ENCODE data around the gene KCNJ13. TPM values are rescaled to one million over a fixed set of nuclear protein-coding genes. Genes with fewer than 3 reads are reported as not detected.

KCNJ13 gene
- polyA plus RNA-seq, 1 donor from 2014 or later, result not detected

GRCh38 chr2:232728785-232729184 lies 47.6 kb downstream of the KCNJ13 start:
- Histone ChIP-seq H3K9me3 (ENCODE audit: low read length) (no peaks in the 10 kb centered on the region), H3K4me2 (ENCODE audit: low read length) (no peak overlapping the region), H3K79me2 (replicated peaks; ENCODE audit: insufficient read depth, low read length) (peaks cover 34% of the 10 kb centered on the region), H3K36me3 (ENCODE audit: insufficient read depth, low read length) (peaks cover 12% of the 10 kb centered on the region), H3K9ac (ENCODE audit: low read length) (no peak overlapping the region), H3K27ac (ENCODE audit: low read length) (no peak overlapping the region), H3F3A (ENCODE audit: insufficient read depth, low read length, poor library complexity, severe bottlenecking) (peaks cover 2% of the 10 kb centered on the region), H3K4me3 (ENCODE audit: low read length) (no peak overlapping the region), H2AFZ (ENCODE audit: low read depth, low read length) (no peak overlapping the region), H3K9me2 (ENCODE audit: insufficient read depth, low read length) (no peaks in the 10 kb centered on the region), H3K27me3 (ENCODE audit: insufficient read depth, low read depth, low read length) (no peaks in the 10 kb centered on the region), H4K20me1 (ENCODE audit: insufficient read depth) (peaks cover 3% of the 10 kb centered on the region)
- TF ChIP-seq CTCF (IDR thresholded peaks at IDR 0.05; ENCODE audit: poor library complexity, severe bottlenecking), result no peak
- TF ChIP-seq REST (IDR thresholded peaks at IDR 0.05; ENCODE audit: borderline replicate concordance), result no peak
- no peak for TF ChIP-seq TAF1 (IDR thresholded peaks at IDR 0.05; ENCODE audit: low read depth)
- TF ChIP-seq EZH2 (IDR thresholded peaks at IDR 0.05; ENCODE audit: borderline replicate concordance, insufficient read depth, low read length, poor library complexity, severe bottlenecking), result no peak
- no peak for TF ChIP-seq MXI1 (conservative IDR thresholded peaks at IDR 0.05; ENCODE audit: poor library complexity, severe bottlenecking)
- TF ChIP-seq SMC3 (conservative IDR thresholded peaks at IDR 0.05; ENCODE audit: poor library complexity), result no peak
- TF ChIP-seq POLR2AphosphoS5 (IDR thresholded peaks at IDR 0.05), result no peak
- TF ChIP-seq EP300 (conservative IDR thresholded peaks at IDR 0.05; ENCODE audit: poor library complexity, severe bottlenecking), result no peak
- no peak for TF ChIP-seq RAD21 (conservative IDR thresholded peaks at IDR 0.05)

- no peaks in the 10 kb centered on the region for H3K27me3 ChIP-seq (ENCODE audit: insufficient read depth, low read depth, low read length)
- H2AFZ ChIP-seq (ENCODE audit: low read depth, low read length), result no peak overlapping the region
- peaks cover 34% of the 10 kb centered on the region for H3K79me2 ChIP-seq (replicated peaks; ENCODE audit: insufficient read depth, low read length)
- H3K9ac ChIP-seq (ENCODE audit: low read length), result no peak overlapping the region
- H3K9me3 ChIP-seq (ENCODE audit: low read length), result no peaks in the 10 kb centered on the region
- peaks cover 5% of the 10 kb centered on the region for H3K36me3 ChIP-seq (ENCODE audit: insufficient read depth, low read length)
- no peak overlapping the region for H3K27ac ChIP-seq (ENCODE audit: low read length)
- no peak for TF ChIP-seq EZH2 (IDR thresholded peaks at IDR 0.05; ENCODE audit: borderline replicate concordance, insufficient read depth, low read length, poor library complexity, severe bottlenecking)
- no peak for TF ChIP-seq CTCF (IDR thresholded peaks at IDR 0.05; ENCODE audit: poor library complexity, severe bottlenecking)
- no peak for TF ChIP-seq SMC3 (conservative IDR thresholded peaks at IDR 0.05; ENCODE audit: poor library complexity)
- TF ChIP-seq RAD21 (conservative IDR thresholded peaks at IDR 0.05), result no peak
- no peak for TF ChIP-seq EP300 (conservative IDR thresholded peaks at IDR 0.05; ENCODE audit: poor library complexity, severe bottlenecking)
- TF ChIP-seq REST (IDR thresholded peaks at IDR 0.05; ENCODE audit: borderline replicate concordance), result no peak
- TF ChIP-seq MXI1 (conservative IDR thresholded peaks at IDR 0.05; ENCODE audit: poor library complexity, severe bottlenecking), result no peak
- no peak for TF ChIP-seq TAF1 (IDR thresholded peaks at IDR 0.05; ENCODE audit: low read depth)
- no peak for TF ChIP-seq POLR2AphosphoS5 (IDR thresholded peaks at IDR 0.05)
- H3F3A ChIP-seq (ENCODE audit: insufficient read depth, low read length, poor library complexity, severe bottlenecking), result no peaks in the 10 kb centered on the region
- no peaks in the 10 kb centered on the region for H3K9me2 ChIP-seq (ENCODE audit: insufficient read depth, low read length)
- H3K4me3 ChIP-seq (ENCODE audit: low read length), result no peak overlapping the region
- peaks cover 3% of the 10 kb centered on the region for H4K20me1 ChIP-seq (ENCODE audit: insufficient read depth)
- no peak overlapping the region for H3K4me2 ChIP-seq (ENCODE audit: low read length)
Observed at GRCh38 chr2:232723027-232723426, 53.3 kb downstream of the KCNJ13 start.

Measured in neural cell (in vitro differentiated cells).